Esophagus muscularis mucosa (tissue), 4 donors: ENCODE results near the gene SKA3. TPM values are rescaled to one million over a fixed set of nuclear protein-coding genes. Genes with fewer than 3 reads are reported as not detected.
"Not testable (repeated sequence)": the region's sequence is repeated elsewhere in the genome, so short reads cannot be mapped to it uniquely, and the experiment has no call there.

Experiments
- DNase-seq: peaks from one replicate; pipeline ENCODE4 v3.0.0-alpha.2; 2017; ENCODE audit errors: extremely low spot score
- H3K27ac ChIP-seq, 4 donors: fragments of 200-600 bp; sonication (generic); replicated peaks in 1 of 4; 1 replicate in 3 of 4; 2 replicates in 1 of 4; pipeline ENCODE4 v1.5.1; 2016 to 2019; ENCODE audit warnings: mild to moderate bottlenecking in 1 of 4
- H3K27me3 ChIP-seq, 4 donors: fragments of 200-600 bp; sonication (generic); one replicate each; pipeline versions ENCODE4 v1.5.1 to v1.6.0; 2016 to 2019
- H3K36me3 ChIP-seq, 4 donors: fragments of 200-600 bp; sonication (generic); one replicate each; pipeline ENCODE4 v1.5.1; 2016 to 2019
- H3K4me1 ChIP-seq, 4 donors: fragments of 200-600 bp; sonication (generic); one replicate each; pipeline ENCODE4 v1.5.1; 2016 to 2019
- H3K4me3 ChIP-seq, 4 donors: fragments of 200-600 bp; sonication (generic); 1 replicate in 2 of 4; 2 replicates in 2 of 4; pipeline ENCODE4 v1.5.1; 2016 to 2019; ENCODE audit warnings: mild to moderate bottlenecking in 4 of 4, moderate library complexity in 1 of 4
- H3K9me3 ChIP-seq, 4 donors: fragments of 200-600 bp; sonication (generic); 1 replicate in 3 of 4; 2 replicates in 1 of 4; pipeline ENCODE4 v1.5.1; 2016 to 2019
- EP300 ChIP-seq: sonication (generic); formaldehyde crosslinking; IDR thresholded peaks from one replicate; pipeline ENCODE4 v1.6.1; 2017; ENCODE audit warnings: antibody characterized with exemption
- POLR2A ChIP-seq: fragments of 450-650 bp; IDR thresholded peaks from one replicate; pipeline ENCODE4 v1.6.1; 2017; ENCODE audit warnings: antibody characterized with exemption, moderate library complexity, mild to moderate bottlenecking, low read depth
- POLR2AphosphoS5 ChIP-seq, 2 donors: sonication (generic); formaldehyde crosslinking; IDR thresholded peaks; one replicate each; pipeline ENCODE4 v1.6.1; 2017; ENCODE audit warnings: antibody characterized with exemption in 2 of 2
- WGBS: methylation state at CpG from one replicate; pipeline ENCODE4 v1.1.5; 2018; 5-methylcytosine and 5-hydroxymethylcytosine counted together
- intact Hi-C: fragments of 100-400 bp; cut with DNase I; formaldehyde crosslinking; loops from one replicate; pipeline ENCODE4 v1.15.1; 2023
- total RNA-seq, 4 donors: library from RNA; depleted of rRNA; stranded (reverse); fragments of >200 nt; gene quantifications; one replicate each; pipeline versions ENCODE4 v1.1.0 to v1.2.1, GENCODE V29; 2016
- TF ChIP-seq, protein P1 (sequence below), 3 experiments: fragments of 200-600 bp in 2 of 3; fragments of 450-650 bp in 1 of 3; sonication (generic) in 2 of 3; IDR thresholded peaks; one replicate each; pipeline ENCODE4 v1.5.1; 2017 to 2019; ENCODE audit warnings: antibody characterized with exemption in 3 of 3, mild to moderate bottlenecking in 2 of 3, moderate library complexity in 1 of 3

SKA3 gene
- total RNA-seq, 4 donors from 2014 or later = 0.23 to 0.83 (median 0.66) TPM; not detected in 1

DNA sequence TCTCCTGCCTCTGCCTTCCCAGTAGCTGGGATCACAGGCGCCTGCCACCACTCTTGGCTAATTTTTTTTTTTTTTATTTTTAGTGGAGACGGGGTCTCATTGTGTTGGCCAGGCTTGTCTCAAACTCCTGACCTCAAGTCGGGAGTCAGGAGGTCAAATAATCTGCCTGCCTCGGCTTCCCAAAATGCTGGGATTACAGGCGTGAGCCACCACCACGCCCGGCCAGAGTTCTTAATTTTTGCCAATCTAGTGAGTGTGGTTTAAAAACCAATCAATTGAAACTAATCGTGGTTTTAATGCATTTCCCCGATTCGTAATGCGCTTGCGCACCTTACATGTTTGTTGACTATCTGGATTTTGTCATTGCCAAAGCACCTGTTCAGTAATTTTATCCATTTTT lies 37.0 kb downstream of the SKA3 start:
- intact Hi-C loops = no loop called here
- Histone ChIP-seq H3K4me3 (peak overlapping the region; percentile 82 to 91 (median 88)), H3K9me3 (no peaks in the 10 kb centered on the region), H3K36me3 (peaks cover 0 to 19% (median 5%) of the 10 kb centered on the region in 4 donors), H3K27me3 (no peaks in the 10 kb centered on the region), H3K4me1 (peaks cover 30 to 44% (median 35%) of the 10 kb centered on the region in 4 donors), H3K27ac (peak overlapping the region; percentile 80 to 92 (median 87))
- TF ChIP-seq EP300 = no peak
- TF ChIP-seq, protein P1, sequence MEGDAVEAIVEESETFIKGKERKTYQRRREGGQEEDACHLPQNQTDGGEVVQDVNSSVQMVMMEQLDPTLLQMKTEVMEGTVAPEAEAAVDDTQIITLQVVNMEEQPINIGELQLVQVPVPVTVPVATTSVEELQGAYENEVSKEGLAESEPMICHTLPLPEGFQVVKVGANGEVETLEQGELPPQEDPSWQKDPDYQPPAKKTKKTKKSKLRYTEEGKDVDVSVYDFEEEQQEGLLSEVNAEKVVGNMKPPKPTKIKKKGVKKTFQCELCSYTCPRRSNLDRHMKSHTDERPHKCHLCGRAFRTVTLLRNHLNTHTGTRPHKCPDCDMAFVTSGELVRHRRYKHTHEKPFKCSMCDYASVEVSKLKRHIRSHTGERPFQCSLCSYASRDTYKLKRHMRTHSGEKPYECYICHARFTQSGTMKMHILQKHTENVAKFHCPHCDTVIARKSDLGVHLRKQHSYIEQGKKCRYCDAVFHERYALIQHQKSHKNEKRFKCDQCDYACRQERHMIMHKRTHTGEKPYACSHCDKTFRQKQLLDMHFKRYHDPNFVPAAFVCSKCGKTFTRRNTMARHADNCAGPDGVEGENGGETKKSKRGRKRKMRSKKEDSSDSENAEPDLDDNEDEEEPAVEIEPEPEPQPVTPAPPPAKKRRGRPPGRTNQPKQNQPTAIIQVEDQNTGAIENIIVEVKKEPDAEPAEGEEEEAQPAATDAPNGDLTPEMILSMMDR (IDR thresholded peaks at IDR 0.05) = no peak
- no peak for TF ChIP-seq POLR2A
- TF ChIP-seq POLR2AphosphoS5 (IDR thresholded peaks at IDR 0.05) = no peak
- WGBS = 91% methylated on average over 12 of the region's 12 CpGs
- DNase-seq = peak; percentile 68

DNA sequence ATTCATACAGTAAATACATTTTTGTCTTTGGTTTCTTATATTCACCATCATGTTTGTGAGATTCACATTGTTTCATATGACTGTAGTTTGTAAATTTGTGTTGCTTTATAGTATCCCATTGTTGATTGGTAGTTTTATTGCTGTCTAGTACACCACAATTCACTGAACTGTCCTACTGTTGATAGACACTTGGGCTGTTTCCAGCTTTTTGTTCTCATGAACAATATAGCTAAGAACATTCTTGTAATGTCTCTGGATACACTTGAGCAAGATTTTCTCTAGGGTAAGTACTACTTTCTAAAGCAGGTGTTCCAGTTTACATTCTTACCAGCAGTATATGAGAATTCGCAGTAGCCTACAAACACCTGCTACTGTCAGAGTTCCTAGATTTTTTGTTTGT lies 37.8 kb downstream of the SKA3 start:
- H3K4me1 ChIP-seq = peaks cover 26 to 36% (median 28%) of the 10 kb centered on the region in 4 donors
- TF ChIP-seq POLR2AphosphoS5 (IDR thresholded peaks at IDR 0.05) (no peak), POLR2A (no peak), EP300 (no peak)
- TF ChIP-seq, protein P1 (IDR thresholded peaks at IDR 0.05) = no peak
- no peak overlapping the region for H3K4me3 ChIP-seq
- intact Hi-C loops = no loop called here
- no peak for DNase-seq
- H3K27ac ChIP-seq = no peak overlapping the region
- WGBS = 81% methylated on average over 1 of the region's 1 CpG
- H3K27me3 ChIP-seq = no peaks in the 10 kb centered on the region
- peaks cover 0 to 14% (median 5%) of the 10 kb centered on the region in 4 donors for H3K36me3 ChIP-seq
- no peaks in the 10 kb centered on the region for H3K9me3 ChIP-seq

DNA sequence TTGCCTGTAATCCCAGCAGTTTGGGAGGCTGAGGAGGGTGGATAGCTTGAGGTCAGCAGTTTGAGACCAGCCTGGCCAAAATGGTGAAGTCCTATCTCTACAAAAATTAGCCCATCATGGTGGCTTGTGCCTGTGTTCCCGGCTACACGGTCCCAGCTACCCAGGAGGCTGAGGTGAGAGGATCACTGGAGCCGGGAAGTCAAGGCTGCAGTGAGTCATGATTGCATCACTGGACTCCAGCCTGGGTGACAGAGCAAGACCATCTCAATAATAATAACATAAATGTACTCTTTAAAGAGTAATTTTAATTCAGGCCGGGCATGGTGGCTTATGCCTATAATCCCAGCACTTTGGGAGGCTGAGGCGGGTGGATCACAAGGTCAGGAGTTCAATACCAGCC lies 38.7 kb downstream of the SKA3 start:
- H3K27ac ChIP-seq = no peak overlapping the region
- no peaks in the 10 kb centered on the region for H3K9me3 ChIP-seq
- no peak for DNase-seq
- peaks cover 0 to 8% (median 2%) of the 10 kb centered on the region in 4 donors for H3K36me3 ChIP-seq
- TF ChIP-seq POLR2AphosphoS5 (IDR thresholded peaks at IDR 0.05) (no peak), EP300 (no peak), POLR2A (no peak)
- TF ChIP-seq, protein P1 (IDR thresholded peaks at IDR 0.05) = no peak
- intact Hi-C loops = no loop called here
- WGBS = 92% methylated on average over 5 of the region's 5 CpGs
- H3K27me3 ChIP-seq = no peaks in the 10 kb centered on the region
- H3K4me3 ChIP-seq = no peak overlapping the region
- peaks cover 17 to 27% (median 19%) of the 10 kb centered on the region in 4 donors for H3K4me1 ChIP-seq

DNA sequence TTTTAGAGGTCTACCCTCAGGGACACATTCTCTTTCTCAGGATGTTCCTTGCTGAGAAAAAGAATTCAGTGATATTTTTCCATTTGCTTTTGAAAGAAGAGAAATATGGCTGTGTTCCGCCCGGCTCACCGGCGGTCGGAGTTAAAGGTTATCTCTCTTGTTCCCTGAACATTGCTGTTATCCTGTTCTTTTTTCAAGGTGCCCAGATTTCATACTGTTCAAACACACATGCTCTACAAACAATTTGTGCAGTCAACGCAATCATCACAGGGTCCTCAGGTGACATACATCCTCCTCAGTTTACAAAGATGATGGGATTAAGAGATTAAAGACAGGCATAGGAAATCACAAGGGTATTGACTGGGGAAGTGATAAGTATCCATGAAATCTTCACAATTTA lies 40.5 kb downstream of the SKA3 start:
- H3K4me1 ChIP-seq, H3K27ac ChIP-seq, H3K36me3 ChIP-seq, H3K4me3 ChIP-seq, DNase-seq, intact Hi-C loops, H3K27me3 ChIP-seq, H3K9me3 ChIP-seq: not testable (repeated sequence)
- 88% methylated on average over 6 of the region's 6 CpGs for WGBS

DNA sequence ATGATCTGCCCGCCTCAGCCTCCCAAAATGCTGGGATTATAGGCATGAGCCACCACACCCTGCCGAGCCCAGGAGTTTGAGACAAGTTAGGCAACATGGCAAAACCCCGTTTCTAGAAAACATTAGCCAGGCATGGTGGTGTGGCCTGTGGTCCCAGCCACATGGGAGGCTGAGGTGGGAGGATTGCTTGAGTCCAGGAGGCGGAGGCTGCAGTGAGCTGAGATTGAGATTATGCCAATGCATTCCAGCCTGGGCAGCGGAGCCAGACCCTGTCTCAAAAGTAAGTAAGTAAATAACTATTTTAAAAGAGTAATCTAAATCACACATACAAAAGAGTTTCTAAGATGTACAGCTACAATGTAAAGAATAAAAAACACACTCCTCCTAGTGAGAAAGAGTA lies 41.9 kb downstream of the SKA3 start:
- H3K27me3 ChIP-seq = peaks cover 0 to 12% (median 0%) of the 10 kb centered on the region in 4 donors
- DNase-seq = no peak
- no peak for TF ChIP-seq POLR2AphosphoS5 (IDR thresholded peaks at IDR 0.05)
- no peak for TF ChIP-seq EP300
- TF ChIP-seq, protein P1 (IDR thresholded peaks at IDR 0.05) = no peak
- TF ChIP-seq POLR2A = no peak
- no peaks in the 10 kb centered on the region for H3K9me3 ChIP-seq
- no peak overlapping the region for H3K4me3 ChIP-seq
- H3K27ac ChIP-seq = no peak overlapping the region
- 73% methylated on average over 4 of the region's 5 CpGs for WGBS
- H3K36me3 ChIP-seq = no peaks in the 10 kb centered on the region
- peaks cover 0 to 4% (median under 1%) of the 10 kb centered on the region in 4 donors for H3K4me1 ChIP-seq
- intact Hi-C loops = no loop called here
